Stimulated activated CD8-positive, alpha-beta memory T cell treated with anti-CD3 and anti-CD28 coated beads, Interleukin-4, amount 100 ng/mL, for 24 hours (primary cell): ENCODE measurements around the gene C2orf69.
"Not testable (repeated sequence)": the region's sequence is repeated elsewhere in the genome, so short reads cannot be mapped to it uniquely, and the experiment has no call there.

Experiments used
- DNase-seq: peaks from one replicate; pipeline ENCODE4 v3.0.0-alpha.2; 2020; ENCODE audit warnings: low read depth

The C2orf69 gene

GRCh38 chr2:199911052-199911876, at the start of gene C2orf69:
TSS of gene C2orf69 (plus strand) at chr2:199911293. CDS start at chr2:199911439, 146 bp downstream.
- peak; percentile 88 for DNase-seq

GRCh38 chr2:199862788-199863187, 48.3 kb upstream of the C2orf69 start:
- no peak for DNase-seq

GRCh38 chr2:199865905-199866304, 45.2 kb upstream of the C2orf69 start:
- no peak for DNase-seq

GRCh38 chr2:199868431-199869226, 42.5 kb upstream of the C2orf69 start:
- DNase-seq = no peak

- no peak for DNase-seq
These were observed 41.9 kb upstream of the C2orf69 start for GRCh38 chr2:199869227-199869541.

DNA sequence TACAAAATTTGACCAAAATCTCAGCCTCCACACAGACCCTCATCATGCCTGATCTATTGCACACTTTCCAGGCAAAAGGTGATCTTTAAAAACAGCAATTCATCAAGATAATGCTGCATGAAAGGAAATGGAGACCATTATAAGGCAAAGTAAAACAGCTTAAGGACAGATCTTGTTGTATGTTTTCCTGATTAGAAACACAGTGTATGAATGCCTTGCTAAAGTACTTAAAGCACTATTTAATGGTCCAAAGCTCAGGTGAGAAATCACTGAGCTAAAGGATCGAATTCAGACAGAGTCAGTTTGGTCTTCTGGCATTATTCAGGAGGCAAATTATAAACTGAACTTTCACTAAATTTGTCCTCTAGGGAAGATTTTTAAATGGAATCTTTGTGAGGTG, 41.4 kb upstream of the C2orf69 start:
- DNase-seq = no peak

- no peak for DNase-seq
These were observed 40.5 kb upstream of the C2orf69 start for GRCh38 chr2:199870581-199870980.

DNA sequence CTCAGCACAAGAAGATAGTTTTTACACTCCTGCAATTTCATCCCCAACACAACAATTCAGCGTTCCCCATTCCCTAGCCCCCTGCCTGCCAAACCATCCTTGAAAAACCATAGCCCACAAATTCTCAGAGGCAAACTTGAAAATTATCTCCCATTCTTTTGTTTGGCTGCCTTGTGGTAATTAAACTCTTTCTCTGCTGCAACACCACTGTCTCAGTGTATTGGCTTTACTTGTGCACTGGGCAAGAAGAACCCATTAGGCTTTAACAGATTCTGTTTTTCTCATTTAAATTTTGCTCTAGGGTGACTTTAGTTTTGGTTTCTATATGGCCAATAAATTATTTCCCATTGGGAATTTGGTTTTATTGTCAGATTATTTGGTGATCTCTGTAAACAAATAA, 36.9 kb upstream of the C2orf69 start:
- DNase-seq = no peak

- no peak for DNase-seq
These were observed 35.7 kb upstream of the C2orf69 start for GRCh38 chr2:199875400-199875799.

- no peak for DNase-seq
These were observed 28.4 kb upstream of the C2orf69 start for GRCh38 chr2:199882667-199883066.

GRCh38 chr2:199883474-199884212, 27.4 kb upstream of the C2orf69 start:
- no peak for DNase-seq

DNA sequence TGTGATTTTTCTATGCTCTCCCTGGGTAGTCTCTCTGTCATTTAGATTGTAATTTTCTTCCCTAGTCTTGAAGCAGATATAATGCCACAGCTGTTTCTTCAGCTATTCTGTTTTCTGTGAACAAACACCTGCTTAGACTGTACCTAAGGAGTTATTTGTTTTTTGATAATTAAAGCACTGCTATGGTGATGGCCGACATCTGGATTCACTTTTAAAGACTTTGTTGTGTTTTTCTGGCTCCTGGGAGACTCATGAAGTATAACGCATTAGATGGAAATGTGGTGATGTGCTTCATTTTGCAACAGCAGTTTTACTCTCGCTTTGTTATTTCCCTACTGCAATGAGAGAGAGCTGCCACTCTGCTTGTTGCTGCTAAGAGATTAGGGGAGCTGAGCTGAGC, 15.7 kb upstream of the C2orf69 start:
- no peak for DNase-seq

- no peak for DNase-seq
These were observed 14.5 kb upstream of the C2orf69 start for GRCh38 chr2:199896617-199897016.

DNA sequence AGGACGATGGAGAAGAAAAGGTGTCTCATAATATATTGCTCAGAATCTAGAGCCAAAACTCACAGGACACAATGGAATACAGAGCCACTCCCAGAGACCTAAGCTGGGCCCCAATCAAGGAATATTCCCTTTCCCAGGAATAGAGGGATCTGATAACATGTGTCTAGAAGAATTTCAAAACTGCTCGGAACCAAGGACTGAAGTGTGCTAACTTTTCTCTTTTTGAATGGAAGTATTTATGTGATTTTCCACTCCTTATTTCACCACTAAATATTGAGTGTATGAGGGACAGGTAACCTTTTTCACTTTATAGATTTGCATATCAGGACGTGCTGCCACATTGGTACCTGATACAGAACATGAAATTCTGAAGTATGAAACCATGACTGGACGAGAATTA, 9.2 kb upstream of the C2orf69 start:
- DNase-seq = no peak

- DNase-seq = no peak
These were observed 8.5 kb upstream of the C2orf69 start for GRCh38 chr2:199902486-199903110.

DNA sequence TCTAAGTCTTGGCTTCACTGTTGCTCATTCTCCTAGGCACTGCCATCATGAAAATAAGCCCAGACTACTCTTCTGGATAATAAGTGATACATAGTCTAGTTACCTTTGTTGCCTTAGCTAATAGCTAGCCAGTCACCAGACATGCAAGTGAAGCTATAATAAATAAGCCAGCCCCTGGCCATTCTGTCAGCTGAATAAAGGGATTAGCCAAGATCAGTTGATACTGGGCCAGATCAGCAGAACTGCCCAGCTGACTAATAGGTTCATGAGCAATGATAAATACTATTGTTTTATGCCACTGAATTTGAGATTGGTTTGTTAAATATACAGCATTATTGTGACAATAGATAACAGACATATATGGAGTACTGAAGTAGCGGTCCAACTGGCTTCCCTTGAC, 8.0 kb upstream of the C2orf69 start:
- DNase-seq = no peak

- no peak for DNase-seq
These were observed 3.9 kb upstream of the C2orf69 start for GRCh38 chr2:199907008-199907714.

GRCh38 chr2:199910338-199911051, 598 bp upstream of the C2orf69 start:
- DNase-seq = no peak

DNA sequence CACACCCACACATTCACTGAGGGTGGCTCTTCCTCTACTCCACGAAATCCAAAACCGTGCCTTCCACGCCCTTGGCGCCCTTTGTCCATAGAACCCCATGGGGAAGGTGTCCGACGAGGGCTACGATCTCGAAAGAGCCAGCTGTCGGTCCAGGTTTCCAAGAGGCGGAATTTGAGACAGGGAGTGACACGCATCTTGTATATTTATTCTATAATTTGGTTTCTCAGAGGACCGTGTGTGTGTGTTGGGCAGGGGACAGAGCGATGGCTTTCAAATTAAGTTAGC, 726 bp downstream of the C2orf69 start:
- no peak for DNase-seq

GRCh38 chr2:199912553-199913114, 1.5 kb downstream of the C2orf69 start:
- not testable (repeated sequence) for DNase-seq
